HG02840 (cell line): ENCODE measurements around the gene MCM3AP.

Source experiments
- ATAC-seq: cut with Tn5 transposase; IDR thresholded peaks from one replicate; pipeline ENCODE4 v1.9.1; 2021; ENCODE audit warnings: mild to moderate bottlenecking, moderate library complexity, moderate number of reproducible peaks; ENCODE audit not compliant: unreplicated experiment, low FRiP score

Gene MCM3AP

GRCh38 chr21:46284077-46284644, 1.2 kb downstream of the MCM3AP start:
- ATAC-seq = no peak

- ATAC-seq = no peak
These were observed 10.5 kb downstream of the MCM3AP start for GRCh38 chr21:46274797-46275390.

- no peak for ATAC-seq
These were observed 12.1 kb downstream of the MCM3AP start for GRCh38 chr21:46273341-46273740.

GRCh38 chr21:46269466-46269865, 15.9 kb downstream of the MCM3AP start:
- ATAC-seq = no peak

DNA sequence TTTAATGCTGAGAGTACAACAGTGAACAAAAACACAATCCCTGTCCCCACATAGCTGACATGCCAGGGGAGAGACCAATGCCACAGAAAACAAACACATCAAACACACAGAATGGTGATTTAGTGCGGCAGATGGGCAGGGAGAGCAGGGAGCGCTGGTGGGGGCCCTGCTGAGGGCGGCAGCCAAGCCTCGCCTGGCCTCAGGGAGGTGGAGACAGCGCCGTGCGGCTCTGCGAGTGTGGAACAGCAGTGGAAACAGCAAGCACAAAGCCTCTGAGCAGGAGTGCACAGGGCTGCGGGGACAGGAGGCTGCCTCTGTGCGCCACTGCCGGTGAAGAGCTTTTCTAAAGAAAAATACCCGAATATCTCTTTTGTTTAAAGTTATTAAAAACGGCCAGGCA, 17.0 kb downstream of the MCM3AP start:
- ATAC-seq = no peak

- no peak for ATAC-seq
These were observed 18.5 kb downstream of the MCM3AP start for GRCh38 chr21:46266946-46267345.

DNA sequence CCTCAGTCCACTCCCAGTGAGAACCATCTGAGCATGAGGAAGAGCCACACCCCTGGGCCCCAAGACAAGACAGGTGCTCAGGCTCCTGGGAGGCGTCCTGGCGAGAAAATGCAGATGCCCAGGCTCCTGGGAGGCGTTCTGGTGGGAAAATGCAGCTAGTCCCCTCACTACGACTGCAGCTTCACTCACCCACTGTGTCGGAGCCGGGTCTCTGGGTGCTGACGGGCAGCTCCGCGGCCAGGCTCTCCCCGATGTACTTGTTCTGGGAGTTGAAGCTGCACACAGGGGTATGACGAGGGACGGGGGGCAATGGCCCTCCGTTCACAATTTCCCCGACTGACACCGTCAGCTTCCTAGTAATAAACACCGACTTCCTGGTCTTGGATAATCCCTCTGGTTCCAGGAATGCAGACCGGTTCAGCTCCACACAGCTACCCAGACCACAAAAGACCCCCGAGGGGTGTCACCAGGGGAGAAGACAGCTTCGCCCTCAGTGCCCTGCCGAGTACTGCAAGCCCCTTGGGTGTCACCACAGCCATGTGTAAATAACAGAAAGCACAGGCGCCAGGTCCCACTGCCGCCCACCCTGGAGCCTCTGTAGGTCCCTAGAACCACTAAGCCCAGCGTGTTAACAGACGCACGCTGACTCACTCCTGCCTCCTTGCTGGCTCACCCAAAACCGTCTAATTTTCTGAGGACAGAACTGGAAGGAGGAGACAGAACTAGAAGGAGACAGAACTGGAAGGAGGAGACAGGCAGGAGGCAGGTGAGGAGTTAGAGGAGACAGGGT, 19.5 kb downstream of the MCM3AP start:
- ATAC-seq = no peak

GRCh38 chr21:46264690-46265144, 20.7 kb downstream of the MCM3AP start:
- ATAC-seq = no peak

GRCh38 chr21:46264046-46264689, 21.2 kb downstream of the MCM3AP start:
- no peak for ATAC-seq

GRCh38 chr21:46256501-46256994, 28.9 kb downstream of the MCM3AP start:
- ATAC-seq = no peak

DNA sequence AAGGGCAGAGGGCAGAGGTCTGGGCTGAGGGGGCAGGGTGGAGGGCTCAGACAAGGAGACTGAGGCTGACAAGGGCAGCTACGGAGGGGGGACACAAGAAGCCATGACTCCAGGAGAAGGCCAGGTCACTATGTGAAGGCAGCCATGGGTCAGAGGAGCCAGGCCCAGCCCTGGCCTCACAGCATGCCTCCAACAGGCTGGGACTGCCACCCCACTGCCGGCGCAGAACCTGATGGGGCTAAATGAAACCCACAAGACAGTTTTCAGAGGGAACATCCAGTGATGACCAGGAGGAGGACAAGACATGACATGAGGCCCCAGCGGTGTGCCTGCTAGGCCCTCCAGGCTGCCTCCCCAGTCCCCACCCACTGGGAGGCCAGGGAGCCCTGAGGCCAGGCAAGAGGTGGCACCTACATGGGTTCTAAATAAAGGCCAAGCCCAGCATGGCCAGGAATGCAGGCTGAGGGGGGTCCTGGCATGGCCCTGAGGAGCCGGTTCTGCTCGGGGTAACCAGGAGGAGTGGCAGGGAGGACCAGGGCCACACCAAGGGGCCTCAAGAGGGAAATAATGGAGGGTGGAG, 29.6 kb downstream of the MCM3AP start:
- ATAC-seq = no peak

DNA sequence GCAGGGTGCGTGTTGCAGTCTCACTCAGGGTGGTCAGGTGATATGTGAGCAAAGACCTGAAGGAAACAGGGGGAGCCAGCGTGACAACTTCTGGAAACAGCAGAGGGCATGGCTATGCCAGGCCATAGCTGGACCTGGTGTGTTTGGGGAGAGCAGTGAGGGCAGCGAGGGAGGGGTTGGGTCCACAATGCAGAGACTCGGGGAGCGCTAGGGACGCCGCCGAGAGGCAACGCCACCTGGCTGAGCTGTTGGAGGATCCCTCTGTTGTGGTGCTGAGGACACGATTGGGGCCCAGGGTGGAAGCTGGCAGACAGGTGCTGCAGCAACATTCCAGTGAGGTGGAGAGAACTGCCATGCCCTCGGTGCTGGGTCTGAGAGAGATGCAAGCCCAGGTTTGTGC, 30.2 kb downstream of the MCM3AP start:
- ATAC-seq = no peak

- no peak for ATAC-seq
These were observed 31.0 kb downstream of the MCM3AP start for GRCh38 chr21:46254208-46254975.

DNA sequence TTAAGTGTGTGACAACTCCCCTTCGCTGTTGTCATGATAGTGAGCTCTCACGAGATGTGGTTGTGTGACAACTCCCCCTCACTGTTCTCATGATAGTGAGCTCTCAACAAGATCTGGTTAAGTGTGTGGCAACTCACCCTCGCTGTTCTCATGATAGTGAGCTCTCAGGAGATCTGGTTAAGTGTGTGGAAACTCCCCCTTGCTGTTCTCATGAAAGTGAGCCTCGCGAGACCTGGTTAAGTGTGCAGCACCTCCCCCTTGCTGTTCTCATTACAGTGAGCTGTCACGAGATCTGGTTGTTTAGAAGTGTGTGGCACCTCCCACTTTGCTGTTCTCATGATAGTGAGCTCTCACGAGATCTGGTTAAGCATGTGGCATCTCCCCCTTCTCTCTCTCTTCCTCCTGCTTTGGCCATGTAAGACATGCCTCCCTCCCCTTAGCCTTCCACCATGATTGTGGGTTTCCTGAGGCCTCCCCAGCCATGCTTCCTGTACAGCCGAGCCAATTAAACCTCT, 31.7 kb downstream of the MCM3AP start:
- no peak for ATAC-seq

- ATAC-seq = no peak
These were observed 32.6 kb downstream of the MCM3AP start for GRCh38 chr21:46252840-46253239.

- ATAC-seq = no peak
These were observed 35.2 kb downstream of the MCM3AP start for GRCh38 chr21:46250146-46250725.

DNA sequence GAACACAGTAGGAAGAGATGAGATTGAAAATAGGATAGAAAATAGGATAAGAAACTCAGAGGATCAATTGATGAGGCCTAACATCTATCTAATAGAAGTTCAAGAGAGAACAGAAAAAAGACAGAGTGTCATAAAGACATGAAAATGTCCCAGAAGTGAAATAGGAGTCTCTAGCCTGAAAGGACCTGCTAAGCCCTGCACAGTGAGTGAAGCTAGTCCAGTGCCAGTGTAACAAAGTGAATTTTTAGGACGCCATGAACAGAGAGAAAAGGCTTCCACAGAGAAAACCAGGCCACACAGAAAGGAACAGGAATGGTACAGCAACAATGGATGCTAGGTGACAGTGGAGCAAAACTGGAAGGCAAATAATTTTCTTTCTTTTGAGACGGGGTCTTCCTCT, 36.6 kb downstream of the MCM3AP start:
- no peak for ATAC-seq

- ATAC-seq = no peak
These were observed 37.0 kb downstream of the MCM3AP start for GRCh38 chr21:46248422-46248782.

GRCh38 chr21:46247699-46248421, 37.6 kb downstream of the MCM3AP start:
- no peak for ATAC-seq
